GM23248 (cell line): ENCODE measurements around the gene NUBPL. TPM values are rescaled to one million over a fixed set of nuclear protein-coding genes. Genes with fewer than 3 reads are reported as not detected.
A peak's percentile ranks its signal among the peaks of the same experiment; 100 is the strongest.

ENCODE experiments used
- DNase-seq: peaks from one replicate; pipeline ENCODE4 v3.0.0-alpha.2; 2015
- H2AFZ ChIP-seq: fragments of 200-600 bp; sonication (generic); 2 replicates; pipeline ENCODE4 v1.6.1; 2016; ENCODE audit warnings: antibody characterized with exemption
- H3F3A ChIP-seq: fragments of 200-600 bp; sonication (generic); 2 replicates; pipeline ENCODE4 v1.6.1; 2016; ENCODE audit warnings: mild to moderate bottlenecking, antibody characterized with exemption, mixed run types; ENCODE audit not compliant: insufficient read depth
- H3K27ac ChIP-seq: fragments of 200-600 bp; sonication (generic); 2 replicates; pipeline ENCODE4 v1.5.1; 2016; ENCODE audit warnings: mild to moderate bottlenecking
- H3K27me3 ChIP-seq: fragments of 200-600 bp; sonication (generic); replicated peaks from 2 replicates; pipeline ENCODE4 v1.6.1; 2016; ENCODE audit warnings: mild to moderate bottlenecking; ENCODE audit not compliant: insufficient read depth
- H3K36me3 ChIP-seq: fragments of 200-600 bp; sonication (generic); 2 replicates; pipeline ENCODE4 v1.6.1; 2016; ENCODE audit warnings: low read depth, mild to moderate bottlenecking
- H3K4me1 ChIP-seq: fragments of 200-600 bp; sonication (generic); 2 replicates; pipeline ENCODE4 v1.6.1; 2016; ENCODE audit warnings: mild to moderate bottlenecking; ENCODE audit not compliant: insufficient read depth
- H3K4me2 ChIP-seq: fragments of 200-600 bp; sonication (generic); one replicate; pipeline ENCODE4 v1.6.1; 2016; ENCODE audit warnings: mild to moderate bottlenecking; ENCODE audit not compliant: unreplicated experiment
- H3K4me3 ChIP-seq: fragments of 200-600 bp; sonication (generic); 2 replicates; pipeline ENCODE4 v1.5.1; 2016; ENCODE audit warnings: mild to moderate bottlenecking
- H3K79me2 ChIP-seq: fragments of 200-600 bp; sonication (generic); 2 replicates; pipeline ENCODE4 v1.6.1; 2016; ENCODE audit warnings: mild to moderate bottlenecking; ENCODE audit not compliant: insufficient read depth
- H3K9ac ChIP-seq: fragments of 200-600 bp; sonication (generic); 2 replicates; pipeline ENCODE4 v1.6.1; 2016; ENCODE audit warnings: mild to moderate bottlenecking
- H3K9me2 ChIP-seq: fragments of 200-600 bp; sonication (generic); 2 replicates; pipeline ENCODE4 v1.6.1; 2016; ENCODE audit warnings: mixed run types, mild to moderate bottlenecking, moderate library complexity; ENCODE audit not compliant: insufficient read depth
- H3K9me3 ChIP-seq: fragments of 200-600 bp; sonication (generic); one replicate; pipeline ENCODE4 v1.6.1; 2017; ENCODE audit warnings: low read depth
- H4K20me1 ChIP-seq: fragments of 200-600 bp; sonication (generic); 2 replicates; pipeline ENCODE4 v1.6.0; 2016; ENCODE audit not compliant: insufficient read depth
- EZH2 ChIP-seq: fragments of 200-600 bp; sonication (generic); IDR thresholded peaks from 2 replicates; pipeline ENCODE4 v1.6.1; 2018; ENCODE audit warnings: antibody characterized with exemption, mild to moderate bottlenecking; ENCODE audit not compliant: insufficient read depth, poor library complexity, severe bottlenecking
- EZH2phosphoT487 ChIP-seq: fragments of 200-600 bp; sonication (generic); IDR thresholded peaks from 2 replicates; pipeline ENCODE4 v1.6.1; 2018; ENCODE audit warnings: antibody characterized with exemption, moderate library complexity, mild to moderate bottlenecking, low read depth; ENCODE audit not compliant: insufficient read depth
- whole genome bisulfite sequencing, 2 experiments: methylation state at CpG; one replicate each; pipeline ENCODE4 v1.1.6; 2015 to 2017; ENCODE audit warnings: low lambda C conversion rate in 2 of 2, low coverage in 1 of 2; ENCODE audit errors: missing lambda C conversion rate in 2 of 2; 5-methylcytosine and 5-hydroxymethylcytosine counted together
- in situ Hi-C: fragments of 300-500 bp; cut with MboI; formaldehyde crosslinking; loops from 2 replicates; pipeline ENCODE4 v1.15.0; 2020
- polyA plus RNA-seq: library from polyadenylated mRNA; unstranded; fragments of >200 nt; fragmentation: Nextera tagmentation; extraction: Ambion mirVana; gene quantifications from 2 replicates; pipeline ENCODE4 v1.2.1, GENCODE V29; 2016
- total RNA-seq: library from RNA; depleted of rRNA; stranded (reverse); fragments of >200 nt; shearing (Covaris generic); gene quantifications from 2 replicates; pipeline ENCODE4 v1.2.3, GENCODE V29; 2014; rRNA removed

NUBPL gene
- total RNA-seq (10.0 and 11.5 TPM in 2 replicates), polyA plus RNA-seq (9.0 and 9.8 TPM in 2 replicates)

- H3K4me2 ChIP-seq, result peak within 1 kb of the TSS; percentile 83
- no peaks in the 10 kb centered on the region for H3K9me3 ChIP-seq
- H3K27me3 ChIP-seq, result no peaks in the 10 kb centered on the region
- peak within 1 kb of the TSS; percentile 72 for H3K27ac ChIP-seq
- H3K4me1 ChIP-seq, result 0 out of 2 replicates have a peak, but pooled peaks cover 6% of the 10 kb centered on the region
- DNase-seq, result peak; percentile 96
- H2AFZ ChIP-seq, result peak within 1 kb of the TSS; percentile 100
- H3K9ac ChIP-seq, result peak within 1 kb of the TSS; percentile 96
- H3K4me3 ChIP-seq, result peak within 1 kb of the TSS; percentile 90
- H3K9me2 ChIP-seq, result no peaks in the 10 kb centered on the region
- WGBS, 2 experiments, result 0 to 1% methylated on average over 33 to 34 of the region's 34 CpGs
- no peaks in the 10 kb centered on the region for H3F3A ChIP-seq
- no peaks in the 10 kb centered on the region for H3K79me2 ChIP-seq
- no peaks in the 10 kb centered on the region for H4K20me1 ChIP-seq
- in situ Hi-C loops, result no loop called here
- H3K36me3 ChIP-seq, result no peaks in the 10 kb centered on the region
- TF ChIP-seq EZH2phosphoT487 (no peak), EZH2 (no peak)
Measured at GRCh38 chr14:31561155-31561846, at the start of gene NUBPL. Gene NUBPL, plus strand, starts transcription at chr14:31561404. Its CDS starts 36 bp downstream, at chr14:31561440.

- Histone ChIP-seq H3K9me2 (no peaks in the 10 kb centered on the region), H3K27me3 (no peaks in the 10 kb centered on the region), H3K4me3 (no peak overlapping the region), H3K36me3 (no peaks in the 10 kb centered on the region), H3K4me2 (no peak overlapping the region), H2AFZ (no peak overlapping the region), H3K4me1 (0 out of 2 replicates have a peak, but pooled peaks cover 12% of the 10 kb centered on the region), H3K9ac (no peak overlapping the region), H3K79me2 (no peaks in the 10 kb centered on the region), H3K27ac (no peak overlapping the region), H3F3A (0 out of 2 replicates have a peak, but pooled peaks cover 4% of the 10 kb centered on the region), H4K20me1 (no peaks in the 10 kb centered on the region), H3K9me3 (no peaks in the 10 kb centered on the region)
- 88 to 90% methylated on average over 11 to 33 of the region's 33 CpGs for WGBS, 2 experiments
- TF ChIP-seq EZH2phosphoT487 (no peak), EZH2 (no peak)
- in situ Hi-C loops, result no loop called here
- no peak for DNase-seq
Measured at GRCh38 chr14:31527087-31527486, 34.1 kb upstream of the NUBPL start.

GRCh38 chr14:31527546-31527945, 33.7 kb upstream of the NUBPL start:
- WGBS, 2 experiments, result 82 to 89% methylated on average over 8 of the region's 8 CpGs
- no peak overlapping the region for H3K9ac ChIP-seq
- in situ Hi-C loops, result no loop called here

GRCh38 chr14:31529053-31529452, 32.2 kb upstream of the NUBPL start:
- no peak overlapping the region for H3K9ac ChIP-seq
- DNase-seq, result no peak
- no peak for TF ChIP-seq EZH2
- no peak for TF ChIP-seq EZH2phosphoT487
- H3F3A ChIP-seq, result 0 out of 2 replicates have a peak, but pooled peaks cover 4% of the 10 kb centered on the region
- H2AFZ ChIP-seq, result no peak overlapping the region
- H3K4me3 ChIP-seq, result no peak overlapping the region
- H3K27ac ChIP-seq, result no peak overlapping the region
- WGBS, 2 experiments, result 43 to 91% methylated on average over 1 of the region's 1 CpG
- H3K4me2 ChIP-seq, result no peak overlapping the region
- no peaks in the 10 kb centered on the region for H3K9me3 ChIP-seq
- H3K27me3 ChIP-seq, result no peaks in the 10 kb centered on the region
- 0 out of 2 replicates have a peak, but pooled peaks cover 12% of the 10 kb centered on the region for H3K4me1 ChIP-seq
- no peaks in the 10 kb centered on the region for H3K9me2 ChIP-seq
- H3K79me2 ChIP-seq, result no peaks in the 10 kb centered on the region
- no peaks in the 10 kb centered on the region for H3K36me3 ChIP-seq
- no peaks in the 10 kb centered on the region for H4K20me1 ChIP-seq
- in situ Hi-C loops, result no loop called here

More at GRCh38 chr14:31527546-31527945, 33.7 kb upstream of the NUBPL start:
- Histone ChIP-seq H3K9me3 (no peaks in the 10 kb centered on the region), H4K20me1 (no peaks in the 10 kb centered on the region), H2AFZ (no peak overlapping the region), H3K79me2 (no peaks in the 10 kb centered on the region), H3K9me2 (no peaks in the 10 kb centered on the region), H3K27ac (no peak overlapping the region), H3K4me1 (0 out of 2 replicates have a peak, but pooled peaks cover 12% of the 10 kb centered on the region), H3K27me3 (no peaks in the 10 kb centered on the region), H3K36me3 (no peaks in the 10 kb centered on the region), H3F3A (0 out of 2 replicates have a peak, but pooled peaks cover 4% of the 10 kb centered on the region), H3K4me3 (no peak overlapping the region), H3K4me2 (no peak overlapping the region)
- no peak for DNase-seq
- TF ChIP-seq EZH2phosphoT487, result no peak
- TF ChIP-seq EZH2, result no peak
